ENCODE measurements around the gene TTLL8. TPM values are rescaled to one million over a fixed set of nuclear protein-coding genes. Genes with fewer than 3 reads are reported as not detected.

TTLL8 gene
- total RNA-seq, 4 donors from 2014 or later, result not detected

GRCh38 chr22:50011447-50012210 is 46.5 kb downstream of the TTLL8 start:
- DNase-seq (ENCODE audit: low spot score) (no peak), ATAC-seq (ENCODE audit: low FRiP score) (no peak)
- TF ChIP-seq CTCF (IDR thresholded peaks at IDR 0.05), result no peak

- ATAC-seq (ENCODE audit: low FRiP score) (no peak), DNase-seq (ENCODE audit: low spot score) (no peak)
- no peak for TF ChIP-seq CTCF (IDR thresholded peaks at IDR 0.05)
Observed at GRCh38 chr22:50010676-50011446, 47.2 kb downstream of the TTLL8 start.

GRCh38 chr22:50009765-50010675 is 48.1 kb downstream of the TTLL8 start:
- DNase-seq (ENCODE audit: low spot score), result no peak
- no peak for TF ChIP-seq CTCF (IDR thresholded peaks at IDR 0.05)
- ATAC-seq (ENCODE audit: low FRiP score), result no peak

GRCh38 chr22:50009251-50009650 is 48.8 kb downstream of the TTLL8 start:
- TF ChIP-seq CTCF (IDR thresholded peaks at IDR 0.05), result no peak
- DNase-seq (ENCODE audit: low spot score) (no peak), ATAC-seq (ENCODE audit: low FRiP score) (no peak)

GRCh38 chr22:50008151-50009040 is 49.7 kb downstream of the TTLL8 start:
- DNase-seq (ENCODE audit: low spot score), result no peak
- no peak for ATAC-seq (ENCODE audit: low FRiP score)

More at GRCh38 chr22:50008151-50009040, 49.7 kb downstream of the TTLL8 start:
- TF ChIP-seq CTCF (IDR thresholded peaks at IDR 0.05), result no peak
